Measurements from ENCODE around the gene JPH3. TPM values are rescaled to one million over a fixed set of nuclear protein-coding genes. Genes with fewer than 3 reads are reported as not detected.

JPH3 gene
- polyA plus RNA-seq, 1 donor from 2014 or later = 22.2 TPM

DNA sequence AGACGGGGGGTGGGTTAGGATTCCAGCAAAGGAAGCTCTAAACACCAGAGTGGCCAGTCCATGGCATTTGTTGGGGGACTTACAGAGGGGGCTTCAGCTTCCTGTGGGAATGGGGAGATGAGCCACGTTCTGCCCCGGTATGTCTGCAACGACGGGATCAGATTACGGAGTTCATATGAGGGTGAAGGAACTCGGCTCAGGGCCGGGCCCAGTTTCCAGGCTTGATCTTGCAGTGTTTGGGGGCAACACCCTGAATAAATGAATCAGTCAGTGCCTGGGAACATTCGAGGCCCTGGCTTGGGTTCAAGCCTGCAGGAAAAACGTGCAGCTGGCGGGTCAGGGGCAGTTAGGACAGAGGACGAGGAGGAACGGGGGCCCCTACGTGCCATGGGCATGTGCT is 54.0 kb downstream of the JPH3 start:
- no peaks in the 10 kb centered on the region for H3K9me3 ChIP-seq (ENCODE audit: low read length)
- H3K4me3 ChIP-seq (ENCODE audit: low read length) = no peak overlapping the region
- no peaks in the 10 kb centered on the region for H4K20me1 ChIP-seq (ENCODE audit: insufficient read depth)
- H3F3A ChIP-seq (ENCODE audit: insufficient read depth, low read length, poor library complexity, severe bottlenecking) = no peaks in the 10 kb centered on the region
- no peaks in the 10 kb centered on the region for H3K36me3 ChIP-seq (ENCODE audit: insufficient read depth, low read length)
- H3K27ac ChIP-seq (ENCODE audit: low read length) = no peak overlapping the region
- no peaks in the 10 kb centered on the region for H3K27me3 ChIP-seq (ENCODE audit: insufficient read depth, low read depth, low read length)
- TF ChIP-seq TAF1 (IDR thresholded peaks at IDR 0.05; ENCODE audit: low read depth) (no peak), EP300 (conservative IDR thresholded peaks at IDR 0.05; ENCODE audit: poor library complexity, severe bottlenecking) (no peak), EZH2 (IDR thresholded peaks at IDR 0.05; ENCODE audit: borderline replicate concordance, insufficient read depth, low read length, poor library complexity, severe bottlenecking) (no peak), POLR2AphosphoS5 (IDR thresholded peaks at IDR 0.05) (no peak), RAD21 (conservative IDR thresholded peaks at IDR 0.05) (no peak), MXI1 (conservative IDR thresholded peaks at IDR 0.05; ENCODE audit: poor library complexity, severe bottlenecking) (no peak), SMC3 (conservative IDR thresholded peaks at IDR 0.05; ENCODE audit: poor library complexity) (no peak)
- TF ChIP-seq, protein P1, sequence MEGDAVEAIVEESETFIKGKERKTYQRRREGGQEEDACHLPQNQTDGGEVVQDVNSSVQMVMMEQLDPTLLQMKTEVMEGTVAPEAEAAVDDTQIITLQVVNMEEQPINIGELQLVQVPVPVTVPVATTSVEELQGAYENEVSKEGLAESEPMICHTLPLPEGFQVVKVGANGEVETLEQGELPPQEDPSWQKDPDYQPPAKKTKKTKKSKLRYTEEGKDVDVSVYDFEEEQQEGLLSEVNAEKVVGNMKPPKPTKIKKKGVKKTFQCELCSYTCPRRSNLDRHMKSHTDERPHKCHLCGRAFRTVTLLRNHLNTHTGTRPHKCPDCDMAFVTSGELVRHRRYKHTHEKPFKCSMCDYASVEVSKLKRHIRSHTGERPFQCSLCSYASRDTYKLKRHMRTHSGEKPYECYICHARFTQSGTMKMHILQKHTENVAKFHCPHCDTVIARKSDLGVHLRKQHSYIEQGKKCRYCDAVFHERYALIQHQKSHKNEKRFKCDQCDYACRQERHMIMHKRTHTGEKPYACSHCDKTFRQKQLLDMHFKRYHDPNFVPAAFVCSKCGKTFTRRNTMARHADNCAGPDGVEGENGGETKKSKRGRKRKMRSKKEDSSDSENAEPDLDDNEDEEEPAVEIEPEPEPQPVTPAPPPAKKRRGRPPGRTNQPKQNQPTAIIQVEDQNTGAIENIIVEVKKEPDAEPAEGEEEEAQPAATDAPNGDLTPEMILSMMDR (IDR thresholded peaks at IDR 0.05; ENCODE audit: poor library complexity, severe bottlenecking) = no peak
- TF ChIP-seq, protein P2, sequence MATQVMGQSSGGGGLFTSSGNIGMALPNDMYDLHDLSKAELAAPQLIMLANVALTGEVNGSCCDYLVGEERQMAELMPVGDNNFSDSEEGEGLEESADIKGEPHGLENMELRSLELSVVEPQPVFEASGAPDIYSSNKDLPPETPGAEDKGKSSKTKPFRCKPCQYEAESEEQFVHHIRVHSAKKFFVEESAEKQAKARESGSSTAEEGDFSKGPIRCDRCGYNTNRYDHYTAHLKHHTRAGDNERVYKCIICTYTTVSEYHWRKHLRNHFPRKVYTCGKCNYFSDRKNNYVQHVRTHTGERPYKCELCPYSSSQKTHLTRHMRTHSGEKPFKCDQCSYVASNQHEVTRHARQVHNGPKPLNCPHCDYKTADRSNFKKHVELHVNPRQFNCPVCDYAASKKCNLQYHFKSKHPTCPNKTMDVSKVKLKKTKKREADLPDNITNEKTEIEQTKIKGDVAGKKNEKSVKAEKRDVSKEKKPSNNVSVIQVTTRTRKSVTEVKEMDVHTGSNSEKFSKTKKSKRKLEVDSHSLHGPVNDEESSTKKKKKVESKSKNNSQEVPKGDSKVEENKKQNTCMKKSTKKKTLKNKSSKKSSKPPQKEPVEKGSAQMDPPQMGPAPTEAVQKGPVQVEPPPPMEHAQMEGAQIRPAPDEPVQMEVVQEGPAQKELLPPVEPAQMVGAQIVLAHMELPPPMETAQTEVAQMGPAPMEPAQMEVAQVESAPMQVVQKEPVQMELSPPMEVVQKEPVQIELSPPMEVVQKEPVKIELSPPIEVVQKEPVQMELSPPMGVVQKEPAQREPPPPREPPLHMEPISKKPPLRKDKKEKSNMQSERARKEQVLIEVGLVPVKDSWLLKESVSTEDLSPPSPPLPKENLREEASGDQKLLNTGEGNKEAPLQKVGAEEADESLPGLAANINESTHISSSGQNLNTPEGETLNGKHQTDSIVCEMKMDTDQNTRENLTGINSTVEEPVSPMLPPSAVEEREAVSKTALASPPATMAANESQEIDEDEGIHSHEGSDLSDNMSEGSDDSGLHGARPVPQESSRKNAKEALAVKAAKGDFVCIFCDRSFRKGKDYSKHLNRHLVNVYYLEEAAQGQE (IDR thresholded peaks at IDR 0.05; ENCODE audit: borderline replicate concordance) = no peak
- no peak overlapping the region for H3K4me2 ChIP-seq (ENCODE audit: low read length)
- H3K9me2 ChIP-seq (ENCODE audit: insufficient read depth, low read length) = no peaks in the 10 kb centered on the region
- H2AFZ ChIP-seq (ENCODE audit: low read depth, low read length) = no peak overlapping the region
- H3K79me2 ChIP-seq (replicated peaks; ENCODE audit: insufficient read depth, low read length) = no peaks in the 10 kb centered on the region
- no peak overlapping the region for H3K9ac ChIP-seq (ENCODE audit: low read length)

DNA sequence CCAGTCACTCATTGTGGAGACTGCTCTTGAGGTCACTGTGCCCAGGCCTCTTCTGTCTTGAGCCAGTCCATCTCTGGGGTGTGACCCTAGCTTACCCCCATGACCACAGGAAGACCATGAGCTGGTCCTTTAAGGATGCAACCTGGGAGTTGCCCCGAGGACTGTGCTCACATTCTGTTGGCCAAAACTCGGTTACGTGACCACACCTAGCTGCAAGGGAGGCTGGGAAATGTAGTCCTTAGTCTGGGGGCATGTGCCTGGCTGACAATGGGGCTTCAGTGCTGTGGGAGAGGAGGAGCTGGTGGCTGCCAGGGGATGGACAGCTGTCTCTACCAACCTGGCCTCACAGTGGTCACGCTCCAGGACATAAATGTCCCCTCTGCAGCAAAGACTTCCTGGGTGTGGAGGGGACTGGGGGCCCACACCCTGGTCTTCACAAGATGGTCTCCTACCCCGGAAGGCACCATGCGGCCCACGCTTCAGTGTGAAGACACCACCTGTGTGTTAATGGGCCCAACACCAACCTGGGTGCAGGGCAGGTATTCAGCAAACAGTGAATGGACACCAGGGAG is 55.4 kb downstream of the JPH3 start:
- H3K9ac ChIP-seq (ENCODE audit: low read length) = no peak overlapping the region
- H3K4me2 ChIP-seq (ENCODE audit: low read length) = no peak overlapping the region
- no peak for TF ChIP-seq EP300 (conservative IDR thresholded peaks at IDR 0.05; ENCODE audit: poor library complexity, severe bottlenecking)
- TF ChIP-seq EZH2 (IDR thresholded peaks at IDR 0.05; ENCODE audit: borderline replicate concordance, insufficient read depth, low read length, poor library complexity, severe bottlenecking) = no peak
- TF ChIP-seq RAD21 (conservative IDR thresholded peaks at IDR 0.05) = no peak
- TF ChIP-seq, protein P2 (IDR thresholded peaks at IDR 0.05; ENCODE audit: borderline replicate concordance) = no peak
- TF ChIP-seq, protein P1 (IDR thresholded peaks at IDR 0.05; ENCODE audit: poor library complexity, severe bottlenecking) = no peak
- TF ChIP-seq SMC3 (conservative IDR thresholded peaks at IDR 0.05; ENCODE audit: poor library complexity) = no peak
- no peak for TF ChIP-seq POLR2AphosphoS5 (IDR thresholded peaks at IDR 0.05)
- TF ChIP-seq TAF1 (IDR thresholded peaks at IDR 0.05; ENCODE audit: low read depth) = no peak
- TF ChIP-seq MXI1 (conservative IDR thresholded peaks at IDR 0.05; ENCODE audit: poor library complexity, severe bottlenecking) = no peak
- no peaks in the 10 kb centered on the region for H3K79me2 ChIP-seq (replicated peaks; ENCODE audit: insufficient read depth, low read length)
- H3K36me3 ChIP-seq (ENCODE audit: insufficient read depth, low read length) = no peaks in the 10 kb centered on the region
- no peak overlapping the region for H2AFZ ChIP-seq (ENCODE audit: low read depth, low read length)
- H3K27ac ChIP-seq (ENCODE audit: low read length) = no peak overlapping the region
- H3K4me3 ChIP-seq (ENCODE audit: low read length) = no peak overlapping the region
- no peaks in the 10 kb centered on the region for H3K9me2 ChIP-seq (ENCODE audit: insufficient read depth, low read length)
- H4K20me1 ChIP-seq (ENCODE audit: insufficient read depth) = no peaks in the 10 kb centered on the region
- H3K9me3 ChIP-seq (ENCODE audit: low read length) = no peaks in the 10 kb centered on the region
- H3F3A ChIP-seq (ENCODE audit: insufficient read depth, low read length, poor library complexity, severe bottlenecking) = no peaks in the 10 kb centered on the region
- no peaks in the 10 kb centered on the region for H3K27me3 ChIP-seq (ENCODE audit: insufficient read depth, low read depth, low read length)
